Keratinocyte (primary cell): Measurements from ENCODE around the gene EIF3F. TPM values are rescaled to one million over a fixed set of nuclear protein-coding genes. Genes with fewer than 3 reads are reported as not detected.

ENCODE experiments used
- DNase-seq: peaks from one replicate; pipeline ENCODE4 v3.0.0-alpha.2; 2011; ENCODE audit warnings: low read depth, missing footprints, low spot score
- FAIRE-seq: peaks from 2 replicates; lab custom pipeline; 2011; peaks lifted over from hg19 to GRCh38; lab: Jason Lieb, UNC
- H2AFZ ChIP-seq: 2 replicates; pipeline ENCODE4 v1.6.0; 2012; ENCODE audit warnings: low read length, control low read depth, inconsistent platforms; ENCODE audit not compliant: control insufficient read depth
- H3K27ac ChIP-seq: 2 replicates; pipeline ENCODE4 v1.5.1; 2011; ENCODE audit warnings: low read length; ENCODE audit not compliant: control insufficient read depth, insufficient read depth
- H3K27me3 ChIP-seq: 3 replicates; pipeline ENCODE4 v1.6.0; 2011; ENCODE audit warnings: low read length; ENCODE audit not compliant: control insufficient read depth, insufficient read depth; ENCODE audit errors: extremely low read depth
- H3K36me3 ChIP-seq, 2 experiments: 2 replicates in 1 of 2; 3 replicates in 1 of 2; pipeline ENCODE4 v1.5.1; 2011; ENCODE audit warnings: low read length in 2 of 2, mild to moderate bottlenecking in 1 of 2; ENCODE audit not compliant: control insufficient read depth in 2 of 2, insufficient read depth in 2 of 2; ENCODE audit errors: extremely low read depth in 1 of 2
- H3K4me1 ChIP-seq: 3 replicates; pipeline ENCODE4 v1.5.1; 2011; ENCODE audit warnings: low read length; ENCODE audit not compliant: control insufficient read depth, insufficient read depth; ENCODE audit errors: extremely low read depth
- H3K4me2 ChIP-seq: 3 replicates; pipeline ENCODE4 v1.6.0; 2011; ENCODE audit warnings: low read depth, low read length; ENCODE audit not compliant: control insufficient read depth, insufficient read depth; ENCODE audit errors: extremely low read depth
- H3K4me3 ChIP-seq, 3 experiments: fragments of 200-600 bp in 1 of 3; sonication (generic) in 1 of 3; 2 replicates in 2 of 3; 3 replicates in 1 of 3; pipeline ENCODE4 v1.5.1; 2011 to 2016; ENCODE audit warnings: low read length in 3 of 3, mild to moderate bottlenecking in 3 of 3, control low read depth in 2 of 3, inconsistent platforms in 1 of 3, low read depth in 1 of 3, mixed read lengths in 1 of 3, mixed run types in 1 of 3, moderate library complexity in 1 of 3; ENCODE audit not compliant: control insufficient read depth in 2 of 3, insufficient read depth in 2 of 3; ENCODE audit errors: extremely low read depth in 1 of 3
- H3K79me2 ChIP-seq: 2 replicates; pipeline ENCODE4 v1.6.0; 2012; ENCODE audit warnings: low read length; ENCODE audit not compliant: control insufficient read depth, insufficient read depth
- H3K9ac ChIP-seq: 3 replicates; pipeline ENCODE4 v1.6.0; 2011; ENCODE audit warnings: low read length; ENCODE audit not compliant: control insufficient read depth, insufficient read depth; ENCODE audit errors: extremely low read depth
- H3K9me1 ChIP-seq: 3 replicates; pipeline ENCODE4 v1.6.0; 2011; ENCODE audit warnings: low read length; ENCODE audit not compliant: control insufficient read depth, insufficient read depth; ENCODE audit errors: extremely low read depth
- H3K9me3 ChIP-seq: 2 replicates; pipeline ENCODE4 v1.5.1; 2012; ENCODE audit warnings: low read depth, low read length; ENCODE audit not compliant: control insufficient read depth
- H4K20me1 ChIP-seq: 3 replicates; pipeline ENCODE4 v1.6.0; 2011; ENCODE audit warnings: low read length; ENCODE audit not compliant: control insufficient read depth, insufficient read depth; ENCODE audit errors: extremely low read depth
- EZH2 ChIP-seq: IDR thresholded peaks from one replicate; pipeline ENCODE4 v1.6.1; 2012; ENCODE audit warnings: inconsistent platforms, mild to moderate bottlenecking, low read length, moderate library complexity
- dilution Hi-C: fragments of 300-500 bp; cut with MboI; formaldehyde crosslinking; loops from one replicate; pipeline ENCODE4 v1.7.0; 2020; ENCODE audit warnings: low sequenced_read_pairs; ENCODE audit not compliant: extremely low pct_ligation_motif_present
- polyA plus RNA-seq, 5 experiments: library from polyadenylated mRNA; depleted of rRNA in 3 of 5; stranded (reverse) in 3 of 5; stranded (forward) in 1 of 5; unstranded in 1 of 5; fragments of >200 nt; gene quantifications; 1 replicate in 1 of 5; 2 replicates in 3 of 5; 3 replicates in 1 of 5; pipeline versions ENCODE4 v1.2.1 to v1.2.3, GENCODE V29; 2011 to 2012; ENCODE audit warnings: missing spikeins in 2 of 5, low read depth in 1 of 5, low replicate concordance in 1 of 5
- TF ChIP-seq, protein P1 (sequence below), 3 experiments: IDR thresholded peaks in 1 of 3; conservative IDR thresholded peaks in 1 of 3; optimal IDR thresholded peaks in 1 of 3; 2 replicates in 2 of 3; 3 replicates in 1 of 3; pipeline versions ENCODE3 to v1.5.1; 2011; ENCODE audit warnings: low read length in 3 of 3, mild to moderate bottlenecking in 3 of 3, moderate library complexity in 2 of 3, control low read depth in 1 of 3, inconsistent platforms in 1 of 3; ENCODE audit not compliant: insufficient read depth in 2 of 3; ENCODE audit errors: extremely low read depth in 1 of 3

EIF3F gene
- polyA plus RNA-seq, 1 donor (not counting 4 experiments of a cell fraction or from before 2014, with no cell fraction given), result 158 TPM

DNA sequence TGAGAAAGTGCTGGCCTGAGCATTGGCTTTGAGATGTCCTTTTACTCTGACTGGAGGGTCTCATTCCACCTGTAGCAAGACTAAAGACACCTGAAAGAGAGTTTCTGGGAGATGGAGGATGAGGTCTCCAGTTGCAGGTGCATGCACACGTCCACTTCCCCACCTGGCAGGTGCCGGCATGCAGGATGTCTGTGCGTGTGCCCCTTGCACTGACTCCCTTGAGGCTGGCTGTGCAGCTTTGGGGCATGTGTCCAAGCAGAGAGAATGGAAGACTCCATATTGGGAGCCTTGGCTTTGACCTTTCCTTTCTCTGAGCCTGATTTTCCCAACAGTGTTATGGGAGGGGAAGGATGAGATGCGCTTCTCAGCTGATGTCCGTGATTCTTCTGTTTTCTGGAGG is 49.8 kb downstream of the EIF3F start:
- no peak overlapping the region for H3K4me3 ChIP-seq
- no peak for FAIRE-seq
- H4K20me1 ChIP-seq, result no peaks in the 10 kb centered on the region
- H3K4me1 ChIP-seq, result peaks cover 2% of the 10 kb centered on the region
- no peak overlapping the region for H3K9ac ChIP-seq
- no peak overlapping the region for H2AFZ ChIP-seq
- H3K27me3 ChIP-seq, result peaks cover 3% of the 10 kb centered on the region
- H3K27ac ChIP-seq, result no peak overlapping the region
- no peak overlapping the region for H3K4me2 ChIP-seq
- DNase-seq, result no peak
- H3K9me3 ChIP-seq, result no peaks in the 10 kb centered on the region
- H3K9me1 ChIP-seq, result no peaks in the 10 kb centered on the region
- H3K79me2 ChIP-seq, result no peaks in the 10 kb centered on the region
- H3K36me3 ChIP-seq, result no peaks in the 10 kb centered on the region
- dilution Hi-C loops, result no loop called here
- TF ChIP-seq EZH2, result no peak
- TF ChIP-seq, protein P1, sequence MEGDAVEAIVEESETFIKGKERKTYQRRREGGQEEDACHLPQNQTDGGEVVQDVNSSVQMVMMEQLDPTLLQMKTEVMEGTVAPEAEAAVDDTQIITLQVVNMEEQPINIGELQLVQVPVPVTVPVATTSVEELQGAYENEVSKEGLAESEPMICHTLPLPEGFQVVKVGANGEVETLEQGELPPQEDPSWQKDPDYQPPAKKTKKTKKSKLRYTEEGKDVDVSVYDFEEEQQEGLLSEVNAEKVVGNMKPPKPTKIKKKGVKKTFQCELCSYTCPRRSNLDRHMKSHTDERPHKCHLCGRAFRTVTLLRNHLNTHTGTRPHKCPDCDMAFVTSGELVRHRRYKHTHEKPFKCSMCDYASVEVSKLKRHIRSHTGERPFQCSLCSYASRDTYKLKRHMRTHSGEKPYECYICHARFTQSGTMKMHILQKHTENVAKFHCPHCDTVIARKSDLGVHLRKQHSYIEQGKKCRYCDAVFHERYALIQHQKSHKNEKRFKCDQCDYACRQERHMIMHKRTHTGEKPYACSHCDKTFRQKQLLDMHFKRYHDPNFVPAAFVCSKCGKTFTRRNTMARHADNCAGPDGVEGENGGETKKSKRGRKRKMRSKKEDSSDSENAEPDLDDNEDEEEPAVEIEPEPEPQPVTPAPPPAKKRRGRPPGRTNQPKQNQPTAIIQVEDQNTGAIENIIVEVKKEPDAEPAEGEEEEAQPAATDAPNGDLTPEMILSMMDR (optimal IDR thresholded peaks at IDR 0.05 in 1 of 3, IDR thresholded peaks at IDR 0.05 in 1 of 3, conservative IDR thresholded peaks at IDR 0.05 in 1 of 3; ENCODE audit: extremely low read depth in 1 of 3, insufficient read depth in 2 of 3, low read length in 3 of 3), result no peak

DNA sequence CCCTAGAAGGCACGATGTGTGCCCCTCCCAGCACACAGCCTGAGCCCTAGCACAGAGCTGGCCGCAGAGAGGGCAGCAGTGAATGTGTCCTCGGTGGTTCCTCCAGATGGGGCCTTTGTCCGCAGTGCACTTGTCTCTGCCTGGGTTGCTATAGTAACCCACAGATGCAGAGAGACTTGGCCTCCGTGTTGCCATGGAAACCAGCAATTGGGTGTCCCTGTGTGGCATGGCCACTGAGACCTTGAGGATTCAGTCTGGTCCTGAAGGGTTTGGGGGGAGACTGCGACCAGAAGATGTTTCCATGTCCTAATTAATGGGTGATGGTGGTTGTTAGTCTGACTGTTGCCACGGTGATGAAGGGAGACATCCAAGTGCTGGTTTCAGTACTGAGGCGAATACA is 51.3 kb downstream of the EIF3F start:
- Histone ChIP-seq H3K79me2 (no peaks in the 10 kb centered on the region), H3K9me3 (no peaks in the 10 kb centered on the region), H3K4me2 (no peak overlapping the region), H3K27me3 (peaks cover 3% of the 10 kb centered on the region), H3K4me1 (no peaks in the 10 kb centered on the region), H4K20me1 (no peaks in the 10 kb centered on the region), H3K27ac (no peak overlapping the region), H3K36me3 (no peaks in the 10 kb centered on the region), H2AFZ (no peak overlapping the region), H3K9me1 (no peaks in the 10 kb centered on the region), H3K4me3 (no peak overlapping the region), H3K9ac (no peak overlapping the region)
- dilution Hi-C loops, result no loop called here
- DNase-seq (no peak), FAIRE-seq (no peak)
- TF ChIP-seq, protein P1 (optimal IDR thresholded peaks at IDR 0.05 in 1 of 3, IDR thresholded peaks at IDR 0.05 in 1 of 3, conservative IDR thresholded peaks at IDR 0.05 in 1 of 3; ENCODE audit: extremely low read depth in 1 of 3, insufficient read depth in 2 of 3, low read length in 3 of 3), result no peak
- no peak for TF ChIP-seq EZH2
